Mucosa of rectum (tissue), 2 donors: ENCODE measurements around the gene LITAFD.

ENCODE experiments used
- H3K27ac ChIP-seq, 2 donors: one replicate each; pipeline ENCODE4 v1.7.0; 2013; ENCODE audit warnings: inconsistent platforms in 2 of 2, low read depth in 2 of 2, low read length in 2 of 2
- H3K27me3 ChIP-seq, 2 donors: one replicate each; pipeline ENCODE4 v1.7.0; 2013; ENCODE audit warnings: low read length in 2 of 2; ENCODE audit not compliant: control insufficient read depth in 2 of 2, insufficient read depth in 2 of 2
- H3K36me3 ChIP-seq, 2 donors: one replicate each; pipeline ENCODE4 v1.7.0; 2013; ENCODE audit warnings: low read length in 2 of 2; ENCODE audit not compliant: control insufficient read depth in 2 of 2, insufficient read depth in 2 of 2
- H3K4me1 ChIP-seq, 2 donors: one replicate each; pipeline ENCODE4 v1.7.0; 2013; ENCODE audit warnings: low read length in 2 of 2, mild to moderate bottlenecking in 1 of 2; ENCODE audit not compliant: control insufficient read depth in 2 of 2, insufficient read depth in 2 of 2
- H3K4me3 ChIP-seq, 2 donors: one replicate each; pipeline ENCODE4 v1.7.0; 2013; ENCODE audit warnings: low read length in 2 of 2
- H3K9ac ChIP-seq, 2 donors: one replicate each; pipeline ENCODE4 v1.7.0; 2013; ENCODE audit warnings: low read length in 2 of 2, low read depth in 1 of 2, mild to moderate bottlenecking in 1 of 2
- H3K9me3 ChIP-seq, 2 donors: one replicate each; pipeline ENCODE4 v1.7.0; 2013; ENCODE audit warnings: low read length in 2 of 2; ENCODE audit not compliant: control insufficient read depth in 2 of 2
- donor health status: healthy.
- donor health status: Normal muscosa, but diverticular disease.

Gene LITAFD

DNA sequence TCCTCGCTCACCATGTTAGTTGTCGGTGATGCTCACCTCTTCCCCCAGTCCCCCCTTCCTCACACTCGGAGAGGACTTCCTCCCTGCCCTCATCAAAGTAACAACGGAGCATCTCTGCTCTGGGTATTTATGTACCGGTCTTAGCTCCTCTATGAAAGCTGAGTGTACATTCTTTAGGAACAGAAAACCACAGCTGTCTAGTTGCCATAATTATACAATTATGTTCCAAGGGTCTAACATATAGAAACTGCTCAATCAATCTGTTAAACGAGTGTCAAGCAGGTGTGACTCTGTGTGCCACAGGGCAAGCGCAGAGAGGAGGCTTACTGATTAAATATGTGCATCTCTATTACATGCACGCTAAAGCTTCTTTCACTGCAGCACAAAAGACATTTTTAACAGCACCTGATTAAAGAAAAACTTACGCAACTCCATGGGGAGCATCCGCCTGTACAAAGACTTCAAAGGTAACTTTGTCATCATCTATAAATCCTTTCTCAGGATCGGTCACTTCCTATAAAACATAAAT, 37.8 kb downstream of the LITAFD start:
- no peaks in the 10 kb centered on the region for H3K27me3 ChIP-seq
- no peak overlapping the region for H3K9ac ChIP-seq
- H3K4me3 ChIP-seq = no peak overlapping the region
- peaks cover 10 to 19% of the 10 kb centered on the region in 2 donors for H3K4me1 ChIP-seq
- H3K9me3 ChIP-seq = no peaks in the 10 kb centered on the region
- H3K27ac ChIP-seq = no peak overlapping the region
- peaks cover 68 to 70% of the 10 kb centered on the region in 2 donors for H3K36me3 ChIP-seq

DNA sequence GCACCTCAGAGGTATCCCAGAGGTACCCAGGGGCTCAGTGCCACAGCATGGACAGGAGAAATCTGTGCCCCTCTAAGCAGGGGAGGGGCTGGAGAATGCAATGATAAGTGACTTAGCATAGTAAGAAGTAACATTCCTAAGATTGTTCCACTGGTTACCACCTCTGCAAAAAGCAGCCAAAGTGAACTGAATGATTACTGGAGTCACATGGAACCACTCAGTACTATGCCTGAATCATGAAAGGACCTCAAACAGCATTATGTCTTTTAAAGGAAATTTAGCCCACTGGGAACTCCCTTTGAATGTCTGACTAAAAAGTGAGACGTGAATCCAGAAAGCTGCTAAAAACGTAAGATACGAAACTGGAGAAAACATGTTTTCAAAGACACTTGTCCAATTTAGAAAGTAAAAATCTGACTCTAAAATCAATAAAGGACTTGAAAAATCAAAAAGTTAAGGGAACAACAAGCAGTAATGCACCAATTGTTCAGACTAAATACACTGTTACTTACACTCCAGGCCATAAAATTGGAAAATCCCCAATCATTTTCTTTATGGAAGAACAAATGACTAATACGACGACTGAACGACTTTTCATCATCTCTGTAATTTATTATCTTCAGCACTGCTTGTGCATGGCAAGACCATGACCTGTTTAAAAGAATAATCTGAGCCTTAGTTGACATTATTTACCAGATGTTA, 38.6 kb downstream of the LITAFD start:
- no peaks in the 10 kb centered on the region for H3K27me3 ChIP-seq
- no peaks in the 10 kb centered on the region for H3K9me3 ChIP-seq
- peaks cover 63 to 64% of the 10 kb centered on the region in 2 donors for H3K36me3 ChIP-seq
- no peak overlapping the region for H3K4me3 ChIP-seq
- no peak overlapping the region for H3K9ac ChIP-seq
- peaks cover 10 to 21% of the 10 kb centered on the region in 2 donors for H3K4me1 ChIP-seq
- no peak overlapping the region for H3K27ac ChIP-seq

DNA sequence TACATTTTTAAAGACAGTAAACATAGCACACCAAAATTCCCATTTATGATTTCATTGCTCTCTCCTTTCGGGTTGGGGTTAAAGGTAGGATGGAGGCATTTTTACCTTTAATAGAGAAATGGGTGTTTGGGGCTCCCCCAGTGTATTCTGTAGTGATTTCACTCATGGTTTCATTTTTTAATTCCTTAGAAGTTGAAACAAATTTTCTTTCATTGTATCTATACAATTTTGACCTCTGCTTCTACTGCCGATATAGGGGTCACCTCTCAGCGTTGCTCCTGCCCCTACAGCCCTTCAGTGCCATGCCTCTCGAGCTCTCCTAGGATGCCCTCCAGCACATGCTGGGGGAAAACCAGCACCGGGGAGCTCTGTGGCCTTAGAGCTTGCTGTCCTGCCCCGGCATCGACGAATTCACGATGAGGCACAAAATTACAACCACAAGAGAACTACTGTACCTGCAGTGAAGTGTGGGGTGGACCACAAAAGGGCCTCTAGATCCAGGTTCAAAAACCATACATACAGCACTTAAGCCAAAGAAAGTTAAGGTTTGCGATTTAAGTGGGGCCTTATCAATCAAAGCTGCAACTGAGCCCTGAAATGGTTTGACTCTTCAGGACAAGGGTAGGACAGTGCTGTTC, 39.3 kb downstream of the LITAFD start:
- no peak overlapping the region for H3K27ac ChIP-seq
- H3K36me3 ChIP-seq = peaks cover 57% of the 10 kb centered on the region in 2 donors
- no peak overlapping the region for H3K9ac ChIP-seq
- H3K4me1 ChIP-seq = peaks cover 10 to 23% of the 10 kb centered on the region in 2 donors
- H3K9me3 ChIP-seq = no peaks in the 10 kb centered on the region
- no peaks in the 10 kb centered on the region for H3K27me3 ChIP-seq
- no peak overlapping the region for H3K4me3 ChIP-seq

DNA sequence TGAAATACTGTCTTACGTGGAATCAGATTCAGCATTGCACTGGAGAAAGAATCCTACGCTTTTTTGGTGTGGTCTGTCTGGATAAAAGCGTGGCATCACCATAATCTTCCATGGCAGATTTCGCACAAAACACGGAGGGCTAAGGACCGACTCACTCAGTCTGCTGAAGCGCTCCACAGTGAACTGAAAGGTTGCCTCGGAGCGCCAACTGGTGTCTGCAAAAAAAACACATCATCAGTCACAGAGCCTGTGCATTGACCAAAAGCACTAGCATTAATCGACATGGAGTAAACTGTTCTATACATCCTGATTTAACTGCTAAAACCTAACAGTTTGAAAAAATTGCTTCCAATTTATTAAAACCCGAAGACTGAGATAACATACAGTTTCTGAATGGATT, 41.0 kb downstream of the LITAFD start:
- no peak overlapping the region for H3K9ac ChIP-seq
- no peak overlapping the region for H3K27ac ChIP-seq
- no peaks in the 10 kb centered on the region for H3K9me3 ChIP-seq
- peaks cover 50 to 57% of the 10 kb centered on the region in 2 donors for H3K36me3 ChIP-seq
- no peak overlapping the region for H3K4me3 ChIP-seq
- no peaks in the 10 kb centered on the region for H3K27me3 ChIP-seq
- peaks cover 10 to 25% of the 10 kb centered on the region in 2 donors for H3K4me1 ChIP-seq

DNA sequence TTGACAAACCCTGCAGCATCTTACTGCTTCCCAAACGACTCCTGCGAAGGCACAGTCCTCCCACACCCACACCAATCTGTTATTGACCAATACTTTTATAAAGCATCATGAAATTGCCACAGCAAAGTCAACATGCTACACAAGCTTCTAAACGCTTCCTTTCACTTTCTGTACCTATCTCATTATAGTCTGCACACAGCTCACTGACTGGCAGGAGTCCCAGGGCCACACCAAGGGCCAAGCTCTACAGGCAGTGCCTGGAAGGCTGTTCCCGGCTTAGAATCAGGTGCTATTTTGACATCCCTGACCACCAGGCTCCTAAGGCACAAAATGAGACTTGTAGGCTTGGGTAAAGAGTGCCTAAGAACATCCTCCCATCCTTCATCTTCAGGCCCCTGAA, 42.1 kb downstream of the LITAFD start:
- Histone ChIP-seq H3K4me3 (no peak overlapping the region), H3K9ac (no peak overlapping the region), H3K4me1 (peaks cover 10 to 25% of the 10 kb centered on the region in 2 donors), H3K27me3 (no peaks in the 10 kb centered on the region), H3K27ac (peak overlapping the region; percentile 33 to 52), H3K9me3 (no peaks in the 10 kb centered on the region), H3K36me3 (peaks cover 51 to 61% of the 10 kb centered on the region in 2 donors)

DNA sequence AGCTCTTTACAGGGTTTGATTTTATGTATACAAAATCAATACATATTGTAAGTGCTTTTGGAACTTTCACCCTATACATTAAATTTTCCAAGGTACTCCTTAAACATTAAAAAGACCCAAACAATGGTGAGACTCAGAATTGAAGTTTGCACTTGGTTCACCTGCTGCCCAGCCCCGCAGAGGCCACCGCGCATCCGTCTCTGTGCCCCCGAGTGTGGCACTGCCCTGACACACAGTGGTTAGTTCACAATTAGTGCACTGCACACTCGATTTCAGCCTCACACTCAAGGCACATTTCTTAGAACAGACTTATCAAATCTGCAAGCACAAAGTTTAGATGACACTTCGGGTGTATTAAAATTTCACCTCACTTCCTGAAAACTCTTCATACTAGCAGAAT, 43.3 kb downstream of the LITAFD start:
- H3K9me3 ChIP-seq = no peaks in the 10 kb centered on the region
- H3K4me3 ChIP-seq = no peak overlapping the region
- H3K27ac ChIP-seq = no peak overlapping the region
- H3K27me3 ChIP-seq = no peaks in the 10 kb centered on the region
- H3K4me1 ChIP-seq = peaks cover 10 to 22% of the 10 kb centered on the region in 2 donors
- peaks cover 44 to 58% of the 10 kb centered on the region in 2 donors for H3K36me3 ChIP-seq
- no peak overlapping the region for H3K9ac ChIP-seq

DNA sequence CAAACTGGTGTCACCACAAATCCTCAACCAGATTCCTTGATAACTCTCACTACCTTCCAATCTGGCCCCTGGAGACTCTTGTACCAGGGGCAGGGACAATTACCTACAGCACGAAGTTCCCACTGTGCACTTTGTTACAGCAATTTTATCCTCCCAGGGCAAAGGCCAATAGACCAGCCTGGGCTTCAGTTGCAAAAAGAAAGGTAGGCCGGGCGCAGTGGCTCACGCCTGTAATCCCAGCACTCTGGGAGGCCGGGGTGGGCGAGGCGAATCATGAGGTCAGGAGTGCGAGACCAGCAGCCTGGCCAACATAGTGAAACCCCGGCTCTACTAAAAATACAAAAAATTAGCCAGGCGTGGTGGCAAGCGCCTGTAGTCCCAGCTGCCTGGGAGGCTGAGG, 44.7 kb downstream of the LITAFD start:
- H3K9ac ChIP-seq = no peak overlapping the region
- H3K9me3 ChIP-seq = no peaks in the 10 kb centered on the region
- no peak overlapping the region for H3K4me3 ChIP-seq
- peaks cover 32 to 45% of the 10 kb centered on the region in 2 donors for H3K36me3 ChIP-seq
- H3K27ac ChIP-seq = no peak overlapping the region
- H3K4me1 ChIP-seq = peaks cover 10 to 22% of the 10 kb centered on the region in 2 donors
- no peaks in the 10 kb centered on the region for H3K27me3 ChIP-seq

DNA sequence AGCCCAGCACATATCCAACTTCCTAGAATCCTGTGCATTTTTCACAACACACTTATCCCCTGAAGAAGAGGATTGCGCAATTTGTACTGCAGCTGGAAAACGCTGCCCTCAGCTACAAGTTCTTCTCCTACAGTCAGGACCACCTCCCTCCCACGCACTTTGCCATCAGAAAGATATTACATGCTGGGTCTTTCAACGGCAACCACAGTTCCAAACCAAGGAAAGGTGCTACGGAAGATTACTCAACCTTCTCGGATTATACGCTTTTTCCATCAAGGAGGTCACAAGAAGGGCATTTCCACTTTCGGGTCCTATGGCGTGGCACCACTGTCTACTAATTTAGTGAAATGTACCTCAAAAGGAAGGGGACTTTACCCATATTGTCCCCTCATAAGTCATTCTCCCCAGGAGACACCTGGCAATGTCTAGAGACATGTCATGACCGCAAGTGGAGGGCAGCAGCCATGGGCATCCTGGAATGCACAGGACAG, 46.4 kb downstream of the LITAFD start:
- peaks cover 20 to 32% of the 10 kb centered on the region in 2 donors for H3K36me3 ChIP-seq
- no peak overlapping the region for H3K27ac ChIP-seq
- peaks cover 10 to 20% of the 10 kb centered on the region in 2 donors for H3K4me1 ChIP-seq
- no peaks in the 10 kb centered on the region for H3K9me3 ChIP-seq
- H3K4me3 ChIP-seq = no peak overlapping the region
- no peaks in the 10 kb centered on the region for H3K27me3 ChIP-seq
- H3K9ac ChIP-seq = no peak overlapping the region

DNA sequence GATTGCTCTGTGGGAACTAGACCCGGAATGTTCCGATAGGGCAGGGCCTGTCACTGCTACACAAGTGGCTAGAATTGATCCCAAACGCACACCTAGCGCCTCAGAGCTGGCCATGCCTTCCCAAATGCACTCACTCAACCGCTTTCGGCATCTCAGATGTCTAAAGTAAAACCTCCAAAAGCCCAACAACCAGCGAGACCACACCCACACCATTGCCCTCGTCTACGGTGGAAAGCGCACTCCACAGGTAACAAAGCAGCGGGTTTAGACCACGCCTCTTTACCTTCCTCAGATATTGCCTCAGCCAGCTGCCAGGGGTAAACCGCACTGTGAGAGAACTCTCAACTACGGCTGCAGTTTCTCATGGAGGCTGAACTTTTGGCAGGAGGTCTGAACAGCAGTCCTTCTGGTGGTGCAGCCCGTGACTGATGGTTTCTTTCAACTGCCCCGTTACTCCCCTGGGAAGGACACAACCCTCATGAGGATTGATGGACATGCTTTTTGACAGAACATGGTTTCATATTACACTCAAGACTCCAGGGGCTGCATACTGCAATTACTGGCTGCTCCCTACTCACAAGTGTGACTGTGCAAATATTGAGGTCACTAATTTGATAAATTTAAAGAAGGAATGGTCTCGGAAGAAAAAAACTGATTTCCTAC, 47.1 kb downstream of the LITAFD start:
- no peaks in the 10 kb centered on the region for H3K9me3 ChIP-seq
- H3K4me1 ChIP-seq = peaks cover 7 to 14% of the 10 kb centered on the region in 2 donors
- no peak overlapping the region for H3K27ac ChIP-seq
- H3K9ac ChIP-seq = no peak overlapping the region
- no peaks in the 10 kb centered on the region for H3K27me3 ChIP-seq
- peaks cover 20 to 30% of the 10 kb centered on the region in 2 donors for H3K36me3 ChIP-seq
- H3K4me3 ChIP-seq = no peak overlapping the region

DNA sequence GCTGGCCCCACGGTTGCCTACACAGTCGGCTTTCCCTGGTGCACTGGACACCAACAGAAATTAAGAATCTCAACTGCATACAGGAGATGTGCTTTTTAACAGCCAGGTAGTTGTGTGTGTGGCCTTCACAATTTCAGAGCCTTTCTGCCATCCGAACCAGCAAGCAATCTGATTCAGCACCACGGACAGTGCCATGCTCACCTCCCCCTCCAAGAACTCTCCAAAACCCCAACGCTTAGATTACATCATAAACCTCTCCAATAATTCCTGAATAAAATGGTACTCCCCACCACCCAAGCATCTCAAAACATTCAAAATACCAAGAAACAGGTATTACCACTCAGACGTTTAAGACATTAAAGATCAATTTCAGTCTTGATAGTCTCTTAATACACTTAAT, 49.7 kb downstream of the LITAFD start:
- H3K27me3 ChIP-seq = no peaks in the 10 kb centered on the region
- H3K36me3 ChIP-seq = peaks cover 15 to 24% of the 10 kb centered on the region in 2 donors
- H3K27ac ChIP-seq = no peak overlapping the region
- H3K4me3 ChIP-seq = no peak overlapping the region
- peaks cover 7% of the 10 kb centered on the region in 2 donors for H3K4me1 ChIP-seq
- no peaks in the 10 kb centered on the region for H3K9me3 ChIP-seq
- H3K9ac ChIP-seq = no peak overlapping the region
